H1 (cell line): ENCODE results near the gene RASL10A. TPM values are rescaled to one million over a fixed set of nuclear protein-coding genes. Genes with fewer than 3 reads are reported as not detected.

Experiments used
- CTCF ChIA-PET: fragments of 300-600 bp; sonication (Branson Sonifier 250); formaldehyde crosslinking; loops from one replicate; lab custom pipeline; 2021; ENCODE audit not compliant: partially characterized antibody; lab: Charles Lee
- POLR2A ChIA-PET: fragments of 300-600 bp; sonication (Branson Sonifier 250); formaldehyde crosslinking; loops from one replicate; lab custom pipeline; 2021; ENCODE audit warnings: inconsistent platforms; ENCODE audit not compliant: partially characterized antibody; lab: Charles Lee
- DNase-seq, 2 experiments: peaks; one replicate each; pipeline versions ENCODE4 v3.0.0 to v3.0.0-alpha.2; 2010 to 2022; ENCODE audit warnings: low spot score in 2 of 2, low read depth in 1 of 2, mixed read lengths in 1 of 2
- FAIRE-seq: peaks from 2 replicates; lab custom pipeline; 2011; peaks lifted over from hg19 to GRCh38; lab: Jason Lieb, UNC
- H2AFZ ChIP-seq: 2 replicates; pipeline ENCODE4 v1.8.1; 2012; ENCODE audit warnings: low read length, inconsistent platforms
- H2AK5ac ChIP-seq: 2 replicates; pipeline ENCODE4 v1.6.1; 2013; ENCODE audit warnings: low read depth, low read length
- H2BK120ac ChIP-seq: replicated peaks from 2 replicates; pipeline ENCODE3; 2013; ENCODE audit warnings: low read depth, low read length, inconsistent platforms
- H2BK12ac ChIP-seq: 2 replicates; pipeline ENCODE4 v1.6.1; 2013; ENCODE audit warnings: low read depth, low read length
- H2BK15ac ChIP-seq: 2 replicates; pipeline ENCODE4 v1.6.1; 2013; ENCODE audit warnings: low read length
- H2BK20ac ChIP-seq: 2 replicates; pipeline ENCODE4 v1.6.1; 2013; ENCODE audit warnings: low read length
- H2BK5ac ChIP-seq: 2 replicates; pipeline ENCODE4 v1.6.1; 2013; ENCODE audit warnings: low read depth, low read length
- H3K14ac ChIP-seq: 2 replicates; pipeline ENCODE4 v1.6.1; 2013; ENCODE audit warnings: inconsistent platforms; ENCODE audit not compliant: insufficient read length
- H3K18ac ChIP-seq: 2 replicates; pipeline ENCODE4 v1.6.1; 2013; ENCODE audit warnings: low read length; ENCODE audit errors: extremely low read depth
- H3K23ac ChIP-seq: 2 replicates; pipeline ENCODE4 v1.6.1; 2013; ENCODE audit warnings: inconsistent platforms; ENCODE audit not compliant: insufficient read length
- H3K23me2 ChIP-seq: 2 replicates; pipeline ENCODE4 v1.6.1; 2013; ENCODE audit warnings: low read depth, low read length
- H3K27ac ChIP-seq: 2 replicates; pipeline ENCODE4 v1.6.1; 2011; ENCODE audit warnings: low read depth, low read length, inconsistent platforms
- H3K27me3 ChIP-seq, 4 experiments: replicated peaks in 1 of 4; 1 replicate in 1 of 4; 2 replicates in 3 of 4; pipeline versions ENCODE4 v1.6.1 to v1.8.1; 2011 to 2013; ENCODE audit warnings: low read length in 3 of 4, mild to moderate bottlenecking in 3 of 4, inconsistent platforms in 2 of 4, mixed read lengths in 2 of 4, moderate library complexity in 1 of 4; ENCODE audit not compliant: control insufficient read depth in 3 of 4, insufficient read depth in 3 of 4; ENCODE audit errors: extremely low read depth in 1 of 4
- H3K36me3 ChIP-seq, 4 experiments: 2 replicates each; pipeline versions ENCODE4 v1.6.1 to v1.8.1; 2011 to 2013; ENCODE audit warnings: mild to moderate bottlenecking in 4 of 4, low read length in 3 of 4, moderate library complexity in 2 of 4, control low read depth in 1 of 4, inconsistent platforms in 1 of 4; ENCODE audit not compliant: insufficient read depth in 4 of 4, control insufficient read depth in 2 of 4
- H3K4ac ChIP-seq: replicated peaks from 2 replicates; pipeline ENCODE3; 2013; ENCODE audit warnings: low read length, low read depth, mixed read lengths, inconsistent platforms; ENCODE audit not compliant: insufficient read length
- H3K4me1 ChIP-seq, 4 experiments: replicated peaks in 1 of 4; 1 replicate in 1 of 4; 2 replicates in 3 of 4; pipeline versions ENCODE4 v1.6.1 to v1.8.1; 2011 to 2013; ENCODE audit warnings: low read length in 3 of 4, inconsistent platforms in 2 of 4, mixed read lengths in 1 of 4; ENCODE audit not compliant: insufficient read depth in 4 of 4, control insufficient read depth in 3 of 4
- H3K4me2 ChIP-seq, 2 experiments: 2 replicates each; pipeline versions ENCODE4 v1.6.1 to v1.8.1; 2011 to 2013; ENCODE audit warnings: low read depth in 2 of 2, low read length in 2 of 2, control low read depth in 1 of 2, inconsistent platforms in 1 of 2, mild to moderate bottlenecking in 1 of 2; ENCODE audit not compliant: insufficient read depth in 1 of 2
- H3K4me3 ChIP-seq, 4 experiments: fragments of 200-600, 300-600 bp in 1 of 4; sonication (generic), shearing (Covaris generic), sonication (Bioruptor Twin) in 1 of 4; 2 replicates each; pipeline versions ENCODE4 v1.5.1 to v1.8.1; 2011 to 2016; ENCODE audit warnings: low read length in 4 of 4, low read depth in 3 of 4, control low read depth in 2 of 4, inconsistent platforms in 2 of 4, mild to moderate bottlenecking in 2 of 4, mixed read lengths in 1 of 4, moderate library complexity in 1 of 4; ENCODE audit not compliant: insufficient read depth in 2 of 4; ENCODE audit errors: extremely low read depth in 1 of 4
- H3K56ac ChIP-seq: replicated peaks from 2 replicates; pipeline ENCODE3; 2013; ENCODE audit warnings: low read depth, mild to moderate bottlenecking, mixed read lengths, low read length, inconsistent platforms; ENCODE audit not compliant: insufficient read length
- H3K79me1 ChIP-seq: 2 replicates; pipeline ENCODE4 v1.6.1; 2013; ENCODE audit warnings: low read depth, low read length, control low read depth
- H3K79me2 ChIP-seq, 2 experiments: 2 replicates each; pipeline versions ENCODE4 v1.6.1 to v1.8.1; 2012 to 2013; ENCODE audit warnings: low read length in 2 of 2, mild to moderate bottlenecking in 2 of 2, inconsistent platforms in 1 of 2; ENCODE audit not compliant: insufficient read depth in 2 of 2, control insufficient read depth in 1 of 2
- H3K9ac ChIP-seq, 4 experiments: replicated peaks in 1 of 4; 1 replicate in 1 of 4; 2 replicates in 3 of 4; pipeline versions ENCODE4 v1.6.1 to v1.8.1; 2011 to 2013; ENCODE audit warnings: low read depth in 3 of 4, low read length in 3 of 4, control low read depth in 2 of 4, mild to moderate bottlenecking in 2 of 4, moderate library complexity in 2 of 4, inconsistent platforms in 1 of 4; ENCODE audit errors: extremely low read depth in 1 of 4
- H3K9me3 ChIP-seq, 2 experiments: 2 replicates each; pipeline versions ENCODE4 v1.6.1 to v1.8.1; 2012 to 2013; ENCODE audit warnings: mild to moderate bottlenecking in 2 of 2, moderate library complexity in 2 of 2, control low read depth in 1 of 2, inconsistent platforms in 1 of 2, low read depth in 1 of 2, low read length in 1 of 2, mixed read lengths in 1 of 2; ENCODE audit not compliant: insufficient read depth in 2 of 2
- H4K20me1 ChIP-seq, 2 experiments: replicated peaks in 1 of 2; 2 replicates each; pipeline versions ENCODE3 to v1.8.1; 2011 to 2013; ENCODE audit warnings: inconsistent platforms in 2 of 2, low read length in 2 of 2, mild to moderate bottlenecking in 1 of 2; ENCODE audit not compliant: insufficient read depth in 2 of 2, control insufficient read depth in 1 of 2
- H4K5ac ChIP-seq: 2 replicates; pipeline ENCODE4 v1.6.1; 2013; ENCODE audit warnings: low read length, low read depth, mixed read lengths, inconsistent platforms; ENCODE audit not compliant: insufficient read length
- H4K8ac ChIP-seq: 2 replicates; pipeline ENCODE4 v1.8.0; 2013; ENCODE audit warnings: mild to moderate bottlenecking, moderate library complexity, low read length, inconsistent platforms; ENCODE audit not compliant: insufficient read depth; ENCODE audit errors: extremely low read depth
- H4K91ac ChIP-seq: replicated peaks from 2 replicates; pipeline ENCODE3; 2013; ENCODE audit warnings: low read length, mixed read lengths, inconsistent platforms; ENCODE audit not compliant: insufficient read length
- HDAC6 ChIP-seq: IDR thresholded peaks from one replicate; pipeline ENCODE4 v1.7.1; 2012; ENCODE audit warnings: low read depth, mild to moderate bottlenecking, inconsistent platforms, low read length, moderate library complexity
- MAFK ChIP-seq: IDR thresholded peaks from 2 replicates; pipeline ENCODE4 v1.6.1; 2012; ENCODE audit warnings: low read depth, mild to moderate bottlenecking, improper control_type of control experiment, low read length
- POU5F1 ChIP-seq: IDR thresholded peaks from 2 replicates; pipeline ENCODE4 v1.6.1; 2011; ENCODE audit warnings: low read depth, mild to moderate bottlenecking, low read length, moderate library complexity
- SP4 ChIP-seq: IDR thresholded peaks from 2 replicates; pipeline ENCODE4 v1.6.1; 2012; ENCODE audit warnings: low read length, inconsistent platforms
- WGBS, 2 experiments: shearing (Covaris generic) in 1 of 2; methylation state at CpG; one replicate each; pipeline versions ENCODE4 v1.1.6 to v1.1.7; 2013 to 2015; ENCODE audit warnings: low lambda C conversion rate in 2 of 2, mixed read lengths in 2 of 2, inconsistent platforms in 1 of 2, low coverage in 1 of 2, missing lambda C conversion rate in 1 of 2; ENCODE audit not compliant: insufficient replicate concordance in 2 of 2, insufficient coverage in 1 of 2, insufficient read length in 1 of 2; ENCODE audit errors: extremely low coverage in 1 of 2, missing lambda C conversion rate in 1 of 2; 5-methylcytosine and 5-hydroxymethylcytosine counted together
- polyA plus RNA-seq, 7 experiments: library from polyadenylated mRNA; depleted of rRNA in 3 of 7; stranded (reverse) in 5 of 7; unstranded in 2 of 7; fragments of >200 nt in 5 of 7; fragments of 200-250 nt in 2 of 7; gene quantifications; 1 replicate in 5 of 7; 2 replicates in 1 of 7; 4 replicates in 1 of 7; pipeline versions ENCODE4 v1.2.1 to v1.2.3, GENCODE V29; 2011 to 2013; ENCODE audit warnings: missing spikeins in 2 of 7, mixed read lengths in 2 of 7
- total RNA-seq: library from RNA; stranded (reverse); fragmentation: NEBNext Ultra II Directional; extraction: Animal tissue kit (Norgen Biotek cat#: 25700); gene quantifications from 2 replicates; pipeline ENCODE4 v1.2.1, GENCODE V29; 2021

RASL10A gene
- total and polyA plus RNA-seq, 2 of the 8 experiments (the other 6 are each of a cell fraction or from before 2014, with no cell fraction given) = 1.1 to 1.5 TPM

DNA sequence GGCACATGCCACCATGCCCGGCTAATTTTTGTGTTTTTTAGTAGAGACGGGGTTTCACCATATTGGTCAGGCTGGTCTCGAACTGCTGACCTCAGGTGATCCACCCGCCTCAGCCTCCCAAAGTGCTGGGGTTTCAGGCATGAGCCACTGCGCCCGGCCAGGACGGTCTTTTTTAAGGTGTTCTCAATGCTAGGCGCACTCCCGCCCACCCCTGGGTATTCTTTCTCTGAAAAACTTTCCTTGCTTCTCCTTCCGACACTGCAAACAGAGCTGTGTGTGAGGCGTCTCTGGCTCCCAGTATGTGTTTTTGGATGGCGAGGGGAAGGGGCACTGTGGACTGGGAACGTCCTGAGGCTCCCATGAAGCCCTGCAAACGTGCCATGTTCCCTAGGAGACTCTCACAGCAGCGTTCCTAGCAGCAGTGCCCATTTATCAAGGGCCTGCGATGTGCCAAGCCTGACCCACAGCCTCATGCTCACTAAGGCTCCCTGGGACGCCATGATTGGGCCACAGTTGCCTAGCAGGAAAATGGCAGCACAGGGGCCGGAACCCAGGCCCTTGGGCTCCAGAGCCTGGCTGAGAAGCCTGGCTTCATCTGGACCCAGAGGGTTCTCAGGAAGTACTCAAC, 2.4 kb upstream of the RASL10A start:
- Histone ChIP-seq H4K5ac (no peak overlapping the region), H3K4ac (no peak overlapping the region), H3K18ac (no peak overlapping the region), H3K4me1 (peaks cover 0 to 10% (median 7%) of the 10 kb centered on the region in 4 experiments; a peak in 6 of 7 replicates), H3K4me2 (no peak overlapping the region), H2BK12ac (no peak overlapping the region), H2BK5ac (no peak overlapping the region), H2BK120ac (no peak overlapping the region), H2BK20ac (no peak overlapping the region), H3K79me1 (no peaks in the 10 kb centered on the region), H3K56ac (no peak overlapping the region), H3K27ac (no peak overlapping the region), H3K27me3 (peaks cover 29 to 43% (median 41%) of the 10 kb centered on the region in 4 experiments), H3K9ac (no peak overlapping the region)
- POLR2A ChIA-PET = interaction anchor here (1.4 to 3.9 kb wide), 5 partner anchors 10 to 60 kb away, joined by 3 to 17 read pairs (median 4); partner anchors contain the start of gene GAS2L1
- CTCF ChIA-PET = interaction anchor here (1.5 to 2.7 kb wide), 5 partner anchors 10 to 109 kb away, joined by 4 to 14 read pairs (median 7); partner anchors contain the start of gene GAS2L1
- FAIRE-seq = no peak
- DNase-seq = no peak
- TF ChIP-seq HDAC6 (no peak), SP4 (no peak), POU5F1 (no peak), MAFK (no peak)
- TF ChIP-seq, all 59 proteins: peak for 0
- no peaks in the 10 kb centered on the region for H3K79me2 ChIP-seq
- H4K91ac ChIP-seq = no peak overlapping the region
- no peak overlapping the region for H2AFZ ChIP-seq
- peaks cover 0 to 12% (median 0%) of the 10 kb centered on the region in 4 experiments; a peak in 1 of 8 replicates for H3K36me3 ChIP-seq
- H3K23ac ChIP-seq = no peak overlapping the region
- H4K8ac ChIP-seq = no peak overlapping the region
- H3K4me3 ChIP-seq = no peak overlapping the region
- H2AK5ac ChIP-seq = no peak overlapping the region
- H4K20me1 ChIP-seq = peaks cover 6 to 7% of the 10 kb centered on the region in 2 experiments
- peaks cover 6% of the 10 kb centered on the region; the same call in 1 of the 2 replicates for H3K23me2 ChIP-seq
- H2BK15ac ChIP-seq = no peak overlapping the region
- WGBS, 2 experiments = 88% methylated on average over 18 of the region's 18 CpGs; no CpG with 5 or more reads in 1 of the 2 experiments
- no peak overlapping the region for H3K14ac ChIP-seq
- peaks cover 7 to 8% of the 10 kb centered on the region in 2 experiments; a peak in 3 of 4 replicates for H3K9me3 ChIP-seq
